Breast epithelium (tissue), 3 donors: Measurements from ENCODE around the gene TMEM63B.

Experiments
- POLR2AphosphoS5 ChIP-seq, 3 donors: sonication (generic); formaldehyde crosslinking; IDR thresholded peaks; one replicate each; pipeline ENCODE4 v1.6.1; 2017; ENCODE audit warnings: antibody characterized with exemption in 3 of 3
- TF ChIP-seq, protein P1 (sequence below), 3 donors: fragments of 450-650 bp; IDR thresholded peaks; one replicate each; pipeline ENCODE4 v1.5.1; 2016 to 2017; ENCODE audit warnings: antibody characterized with exemption in 3 of 3, mild to moderate bottlenecking in 3 of 3, moderate library complexity in 3 of 3

DNA sequence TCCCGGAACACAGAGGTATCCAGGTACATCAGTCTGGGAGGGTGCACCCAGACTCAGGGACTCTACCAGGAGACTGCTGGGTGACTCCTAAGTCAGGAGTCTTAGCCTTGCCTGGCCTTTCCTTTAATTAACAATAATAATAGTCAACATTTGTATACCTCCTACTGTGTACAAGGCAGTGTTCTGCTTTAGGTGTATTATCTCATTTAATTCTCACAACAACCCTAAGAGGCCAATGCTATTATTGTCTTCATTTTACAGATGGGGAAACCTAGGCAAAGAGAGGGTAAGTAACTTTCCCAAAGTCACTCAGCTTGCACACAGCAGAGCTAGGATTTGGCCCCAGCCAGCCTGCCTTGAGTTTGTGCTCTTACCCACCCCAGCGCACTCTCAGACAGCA, 39.7 kb upstream of the TMEM63B start:
- TF ChIP-seq POLR2AphosphoS5 (IDR thresholded peaks at IDR 0.05): no peak
- TF ChIP-seq, protein P1, sequence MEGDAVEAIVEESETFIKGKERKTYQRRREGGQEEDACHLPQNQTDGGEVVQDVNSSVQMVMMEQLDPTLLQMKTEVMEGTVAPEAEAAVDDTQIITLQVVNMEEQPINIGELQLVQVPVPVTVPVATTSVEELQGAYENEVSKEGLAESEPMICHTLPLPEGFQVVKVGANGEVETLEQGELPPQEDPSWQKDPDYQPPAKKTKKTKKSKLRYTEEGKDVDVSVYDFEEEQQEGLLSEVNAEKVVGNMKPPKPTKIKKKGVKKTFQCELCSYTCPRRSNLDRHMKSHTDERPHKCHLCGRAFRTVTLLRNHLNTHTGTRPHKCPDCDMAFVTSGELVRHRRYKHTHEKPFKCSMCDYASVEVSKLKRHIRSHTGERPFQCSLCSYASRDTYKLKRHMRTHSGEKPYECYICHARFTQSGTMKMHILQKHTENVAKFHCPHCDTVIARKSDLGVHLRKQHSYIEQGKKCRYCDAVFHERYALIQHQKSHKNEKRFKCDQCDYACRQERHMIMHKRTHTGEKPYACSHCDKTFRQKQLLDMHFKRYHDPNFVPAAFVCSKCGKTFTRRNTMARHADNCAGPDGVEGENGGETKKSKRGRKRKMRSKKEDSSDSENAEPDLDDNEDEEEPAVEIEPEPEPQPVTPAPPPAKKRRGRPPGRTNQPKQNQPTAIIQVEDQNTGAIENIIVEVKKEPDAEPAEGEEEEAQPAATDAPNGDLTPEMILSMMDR (IDR thresholded peaks at IDR 0.05): no peak
